Loucy (cell line): ENCODE data around the gene NCAPD2.

Experiments
- CTCF ChIP-seq: fragments of 200-600 bp; sonication (generic); conservative IDR thresholded peaks from 2 replicates; pipeline ENCODE4 v1.5.1; 2014; ENCODE audit warnings: mild to moderate bottlenecking, antibody characterized with exemption, low read length
- EZH2phosphoT487 ChIP-seq: fragments of 200-600 bp; IDR thresholded peaks from 2 replicates; pipeline ENCODE4 v1.6.1; 2018; ENCODE audit warnings: antibody characterized with exemption, mild to moderate bottlenecking, moderate library complexity, borderline replicate concordance

GRCh38 chr12:6526766-6527525 is 33.0 kb downstream of the NCAPD2 start:
- TF ChIP-seq CTCF (no peak), EZH2phosphoT487 (no peak)
